ENCODE measurements around the gene PARVB. TPM values are rescaled to one million over a fixed set of nuclear protein-coding genes. Genes with fewer than 3 reads are reported as not detected.

Gene PARVB
- total RNA-seq, 1 experiment from 2014 or later = 35.3 TPM

Other genes starting within 250 kb of the PARVB start
- 2.3 and 2.5 TPM in 2 replicates for gene EFCAB6, start 212.0 kb upstream of the PARVB start, total RNA-seq (2021)
- gene SULT4A1, start 161.8 kb upstream of the PARVB start, total RNA-seq (2021) = 3.2 and 3.4 TPM in 2 replicates
- not detected in 2 replicates for gene PNPLA5, start 132.3 kb upstream of the PARVB start, total RNA-seq (2021)
- gene PNPLA3, start 100.5 kb upstream of the PARVB start, total RNA-seq (2021) = 22.2 and 26.8 TPM in 2 replicates
- gene SAMM50, start 68.9 kb upstream of the PARVB start, total RNA-seq (2021) = 72.2 and 73.9 TPM in 2 replicates
- 0.20 TPM in 1 of 2 replicates, not detected in the other for gene PARVG, start 156.6 kb downstream of the PARVB start, total RNA-seq (2021)